DMS153 (cell line): ENCODE data around the gene FAU.

Experiments used
- DNase-seq: peaks from one replicate; lab custom pipeline; 2025; lab: John Stamatoyannopoulos, UW

The FAU gene

GRCh38 chr11:65135633-65136145, 13.8 kb upstream of the FAU start:
- no peak for DNase-seq

GRCh38 chr11:65134952-65135632, 13.2 kb upstream of the FAU start:
- peak; percentile 98 for DNase-seq

GRCh38 chr11:65134240-65134951, 12.5 kb upstream of the FAU start, which contains the start of gene SYVN1:
SYVN1 (minus strand) TSS chr11:65134519; CDS start chr11:65133601, 918 bp downstream.
- DNase-seq: peak; percentile 81

- DNase-seq: no peak
These were observed 11.8 kb upstream of the FAU start for GRCh38 chr11:65133724-65134123.

GRCh38 chr11:65132988-65133700, 11.2 kb upstream of the FAU start:
- peak; percentile 6 for DNase-seq

- no peak for DNase-seq
These were observed 10.5 kb upstream of the FAU start for GRCh38 chr11:65132238-65132987.

- DNase-seq: no peak
These were observed 9.9 kb upstream of the FAU start for GRCh38 chr11:65131895-65132237.

DNA sequence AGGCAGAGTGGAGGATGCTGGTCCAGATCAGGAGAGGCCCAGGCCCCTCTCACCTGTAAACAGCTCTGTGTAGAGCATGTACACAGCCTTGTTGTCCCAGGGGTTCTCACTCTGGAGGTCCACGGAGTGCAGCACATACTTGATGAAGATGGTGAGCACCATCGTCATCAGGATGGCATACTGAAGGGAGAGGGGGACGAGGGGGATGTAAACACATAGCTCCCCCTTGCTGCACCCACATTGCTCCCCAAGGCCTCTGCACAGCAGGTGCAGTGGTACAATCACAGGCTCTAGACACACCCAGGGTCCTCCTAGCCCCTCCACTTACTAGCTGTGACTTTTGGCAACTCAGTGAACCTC, 9.5 kb upstream of the FAU start:
- no peak for DNase-seq

- no peak for DNase-seq
These were observed 8.9 kb upstream of the FAU start for GRCh38 chr11:65130631-65131416.

DNA sequence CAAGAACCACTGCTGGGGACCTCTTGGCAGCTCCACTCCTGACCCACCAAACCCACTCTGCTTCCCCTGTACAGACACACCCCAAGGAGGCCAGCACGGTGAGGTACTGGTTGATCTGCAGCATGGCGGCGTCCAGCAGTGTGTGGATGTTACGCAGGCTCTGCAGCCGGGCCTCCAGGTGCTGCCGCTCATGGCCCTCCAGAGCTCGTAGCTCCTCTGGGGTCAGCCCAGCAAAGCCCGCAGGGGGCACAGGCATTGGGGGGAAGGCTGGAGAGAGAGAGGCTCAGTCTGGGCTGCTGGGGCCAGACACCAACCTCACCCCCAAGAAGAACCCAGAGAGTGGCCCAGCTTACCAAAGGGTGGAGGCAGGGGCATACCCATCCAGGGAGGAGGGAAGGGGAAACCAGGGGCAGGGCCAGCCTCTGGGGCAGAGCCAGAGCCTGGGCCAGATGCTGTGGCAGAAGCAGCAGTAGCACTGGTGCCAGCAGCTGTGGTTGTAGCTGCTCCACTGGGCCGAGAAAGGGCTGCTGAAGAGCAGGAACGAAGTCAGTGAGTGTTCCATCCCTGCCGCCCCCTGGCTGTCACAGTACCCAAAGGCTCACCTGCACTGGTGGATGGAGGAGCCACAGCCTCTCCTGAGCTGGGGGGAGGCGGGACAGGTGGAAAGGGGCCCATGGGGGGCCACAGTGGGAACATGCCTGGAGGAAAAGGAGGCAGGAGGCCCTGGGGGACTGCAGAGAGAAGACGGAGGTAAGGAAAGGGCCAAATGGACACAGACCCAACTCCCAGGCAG, 7.9 kb upstream of the FAU start:
- DNase-seq: no peak

DNA sequence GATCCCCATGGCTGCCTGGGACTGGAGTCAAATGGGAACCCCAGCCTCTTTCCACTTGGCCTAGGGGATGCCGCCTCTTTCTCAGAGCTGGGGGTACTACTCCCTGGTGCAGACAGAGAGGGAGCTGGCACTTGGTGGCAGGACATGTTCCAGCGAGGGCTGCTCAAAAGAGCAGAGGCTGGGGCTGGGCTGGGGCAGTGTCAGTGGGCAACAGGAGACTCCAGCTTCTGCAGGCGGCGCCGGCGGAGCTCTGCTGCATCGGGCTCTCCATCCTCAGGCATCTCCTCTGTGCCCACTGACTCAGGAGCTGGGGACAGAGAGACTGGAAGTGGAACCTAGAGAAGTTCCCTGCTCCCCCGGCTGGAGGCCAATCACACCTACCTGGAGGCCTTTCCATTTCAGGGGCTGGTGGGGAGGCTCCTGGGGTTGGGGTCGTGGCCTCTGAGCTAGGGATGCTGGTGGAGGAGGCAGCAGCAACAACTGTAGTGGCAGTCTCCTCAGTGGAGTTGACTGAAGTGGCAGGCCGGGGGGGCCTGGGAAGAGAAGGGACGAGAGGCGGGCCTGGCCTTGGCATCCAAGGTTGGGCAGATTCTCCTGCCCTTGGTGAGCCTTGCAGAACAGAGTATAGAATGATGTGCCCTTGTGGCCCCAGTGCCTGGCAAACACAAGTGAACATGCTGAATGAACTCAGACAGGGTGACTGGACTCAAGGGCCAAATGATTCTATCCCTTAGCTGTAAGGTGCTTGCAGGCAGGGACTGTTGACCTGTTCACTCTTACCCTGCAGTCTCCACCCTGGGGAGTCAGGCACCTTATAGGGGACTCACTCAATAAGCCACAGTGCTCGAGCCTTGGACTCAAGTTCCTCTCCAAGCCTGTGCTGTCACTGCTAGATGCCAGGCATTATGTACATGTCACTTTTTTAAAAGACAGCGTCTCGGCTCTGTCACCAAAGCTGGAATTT, 6.5 kb upstream of the FAU start:
- no peak for DNase-seq

DNA sequence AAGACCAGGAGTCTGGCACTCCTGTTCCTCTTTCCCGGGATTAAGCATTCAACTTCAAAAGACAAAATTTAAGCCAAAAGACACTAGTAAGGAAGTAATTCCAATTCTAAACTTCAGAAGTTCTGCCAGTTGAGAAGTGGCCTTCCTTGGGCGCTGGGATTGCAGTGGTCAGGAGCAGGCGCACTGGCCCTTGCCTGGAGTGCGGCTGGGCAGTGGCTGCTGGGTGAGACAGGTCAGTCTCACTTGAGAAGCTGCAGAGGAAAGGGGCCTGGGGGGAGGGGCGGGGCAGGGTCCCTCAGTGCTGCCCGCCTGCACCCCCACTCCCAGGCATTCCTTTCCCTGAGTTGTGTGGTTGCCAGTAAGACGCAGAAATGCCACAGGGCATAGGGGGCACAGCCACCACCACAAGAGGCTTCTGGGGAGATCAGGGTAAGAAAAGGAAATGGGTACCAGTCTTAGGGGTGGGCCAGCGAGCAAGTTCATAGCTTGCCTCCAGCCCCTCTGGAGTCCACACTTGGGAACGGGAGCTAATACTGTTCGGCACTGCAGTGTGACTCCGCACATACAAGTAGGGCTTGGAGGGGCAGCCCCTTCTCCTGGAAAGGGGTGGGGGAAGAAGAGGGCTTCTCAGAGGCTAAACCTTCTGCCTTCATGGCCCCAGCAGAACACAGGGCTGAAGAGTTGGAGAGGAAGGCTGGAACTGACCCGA, 5.7 kb upstream of the FAU start:
- no peak for DNase-seq

DNA sequence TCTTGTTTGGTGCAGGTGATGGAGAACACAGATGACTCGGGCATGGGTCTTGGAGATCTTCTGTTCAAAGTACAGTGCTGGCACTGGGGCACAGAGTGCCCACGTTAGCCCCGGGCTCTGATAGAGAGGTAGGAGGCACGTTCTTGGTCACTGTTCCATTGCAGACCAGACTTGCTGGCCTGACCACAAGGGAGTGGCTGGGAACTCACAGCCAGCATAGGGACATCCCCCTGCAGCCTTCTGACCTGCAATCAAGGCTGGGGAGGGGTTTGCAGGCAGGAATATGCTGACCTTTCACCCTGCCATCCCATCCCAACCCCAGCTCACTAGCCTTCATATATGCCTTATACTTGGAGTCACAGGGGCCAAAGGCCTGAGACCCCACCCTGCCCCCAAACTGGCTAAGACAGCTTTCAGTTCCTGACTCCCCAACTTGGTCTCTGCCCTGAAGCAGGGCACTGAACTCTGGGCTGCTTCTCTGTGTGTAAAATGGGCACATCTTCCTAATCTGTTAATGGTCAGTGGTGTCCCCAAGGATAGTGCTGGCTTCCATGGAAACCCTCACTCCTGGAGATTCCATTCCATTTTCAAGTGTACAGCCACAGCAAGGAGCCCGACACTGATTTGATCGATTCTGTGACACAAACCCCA, 4.8 kb upstream of the FAU start:
- DNase-seq: no peak

DNA sequence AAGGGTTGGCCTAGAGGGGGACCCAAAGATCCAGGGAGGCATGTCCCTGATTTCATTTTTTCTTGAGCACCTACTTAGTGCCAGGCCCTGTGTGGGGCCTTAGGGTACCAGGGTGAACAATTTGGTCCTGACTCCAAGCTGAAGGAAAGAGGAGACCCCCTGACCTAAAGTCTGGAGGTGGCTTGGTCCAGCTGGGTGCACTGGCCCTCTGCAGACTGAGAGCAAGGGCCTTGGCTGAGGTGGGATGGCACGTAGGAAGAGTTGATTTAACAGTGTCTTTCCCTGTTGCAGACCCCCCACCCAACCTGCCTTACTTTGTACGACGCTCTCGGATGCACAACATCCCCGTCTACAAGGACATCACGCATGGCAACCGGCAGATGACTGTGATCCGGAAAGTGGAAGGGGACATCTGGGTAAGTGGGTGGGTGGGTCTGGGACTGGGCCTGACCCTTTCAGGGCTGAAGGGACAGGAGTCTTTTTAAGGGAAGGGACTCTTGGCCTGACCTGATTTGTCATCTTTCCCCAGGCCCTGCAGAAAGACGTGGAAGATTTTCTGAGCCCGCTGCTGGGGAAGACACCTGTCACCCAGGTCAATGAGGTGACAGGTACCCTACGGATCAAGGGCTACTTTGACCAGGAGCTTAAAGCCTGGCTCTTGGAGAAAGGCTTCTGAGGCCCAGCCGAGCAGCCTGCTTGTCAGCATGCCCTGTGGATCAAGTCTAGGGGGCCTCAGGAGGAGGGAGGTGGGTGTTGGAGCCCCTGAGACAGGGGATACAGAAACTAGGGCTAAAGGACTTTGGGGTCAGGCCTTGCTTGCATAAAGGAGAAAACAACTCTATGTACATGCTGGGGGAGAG, 3.5 kb upstream of the FAU start:
- DNase-seq: no peak

DNA sequence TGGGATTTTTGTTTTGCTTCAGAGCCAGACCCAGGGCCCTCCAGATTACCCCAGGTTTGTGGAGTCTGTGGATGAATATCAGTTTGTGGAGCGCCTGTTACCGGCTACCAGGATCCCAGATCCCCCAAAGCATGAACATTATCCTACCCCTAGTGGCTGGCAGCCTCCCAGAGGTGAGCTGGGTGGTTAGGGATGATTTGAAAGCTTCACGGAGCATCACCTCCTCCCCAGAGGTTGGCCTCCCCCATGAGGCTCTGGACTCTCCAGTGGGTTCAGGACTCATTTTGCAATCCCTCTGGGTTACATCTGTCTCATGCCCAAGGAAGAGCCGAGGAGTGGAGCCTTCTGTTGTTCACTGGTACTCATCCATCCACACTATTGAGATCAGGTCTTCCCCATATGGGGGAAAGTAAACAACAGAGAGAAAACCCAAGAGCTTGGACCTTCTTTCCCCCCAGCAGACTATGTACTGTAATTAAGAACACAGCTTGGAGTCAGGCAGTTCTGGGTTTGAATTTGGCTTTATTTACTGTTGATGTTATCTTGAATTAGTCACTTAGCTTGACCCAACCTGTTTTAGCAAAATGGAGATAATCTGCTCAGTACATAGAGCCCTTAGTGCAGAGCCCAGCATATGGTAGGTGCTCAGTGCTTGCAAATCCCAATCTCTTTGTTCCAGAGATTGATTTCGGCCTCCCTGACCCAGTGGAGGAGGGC, 2.7 kb upstream of the FAU start:
- DNase-seq: no peak

DNA sequence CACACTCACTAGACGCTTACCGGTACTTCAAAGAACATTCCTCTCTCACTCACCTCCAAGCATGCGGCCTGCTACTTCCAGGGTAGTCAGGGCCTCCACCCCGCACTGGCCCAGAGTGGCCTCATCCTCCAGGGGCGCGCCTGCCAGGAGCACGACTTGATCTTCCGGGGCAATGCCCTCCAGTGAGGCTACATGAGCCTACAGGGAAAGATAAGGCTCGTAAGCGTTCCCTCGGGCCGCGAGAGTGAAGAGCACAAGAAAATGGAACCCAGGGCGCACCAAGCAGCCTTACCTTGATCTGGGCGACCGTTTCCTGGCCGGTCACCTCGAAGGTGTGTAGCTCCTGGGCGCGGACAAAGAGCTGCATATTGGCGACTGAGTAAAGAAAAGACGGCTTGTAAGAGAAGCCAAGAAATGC, 478 bp downstream of the FAU start:
- no peak for DNase-seq

GRCh38 chr11:65120831-65121230, 1.1 kb downstream of the FAU start:
- no peak for DNase-seq
